ENCODE data around the gene GPC5.
"Not testable (repeated sequence)": the region's sequence is repeated elsewhere in the genome, so short reads cannot be mapped to it uniquely, and the experiment has no call there.

Gene GPC5

GRCh38 chr13:91774397-91774796 is 376.0 kb downstream of the GPC5 start:
- TF ChIP-seq NFRKB (IDR thresholded peaks at IDR 0.05): no peak
- no peak for TF ChIP-seq L3MBTL2 (conservative IDR thresholded peaks at IDR 0.05)
- TF ChIP-seq LEF1 (IDR thresholded peaks at IDR 0.05; ENCODE audit: borderline replicate concordance): no peak
- TF ChIP-seq ZNF384 (IDR thresholded peaks at IDR 0.05): no peak
- no peak for TF ChIP-seq FOXA1 (IDR thresholded peaks at IDR 0.05)
- no peak for TF ChIP-seq ARNT (IDR thresholded peaks at IDR 0.05)
- TF ChIP-seq, protein P1, sequence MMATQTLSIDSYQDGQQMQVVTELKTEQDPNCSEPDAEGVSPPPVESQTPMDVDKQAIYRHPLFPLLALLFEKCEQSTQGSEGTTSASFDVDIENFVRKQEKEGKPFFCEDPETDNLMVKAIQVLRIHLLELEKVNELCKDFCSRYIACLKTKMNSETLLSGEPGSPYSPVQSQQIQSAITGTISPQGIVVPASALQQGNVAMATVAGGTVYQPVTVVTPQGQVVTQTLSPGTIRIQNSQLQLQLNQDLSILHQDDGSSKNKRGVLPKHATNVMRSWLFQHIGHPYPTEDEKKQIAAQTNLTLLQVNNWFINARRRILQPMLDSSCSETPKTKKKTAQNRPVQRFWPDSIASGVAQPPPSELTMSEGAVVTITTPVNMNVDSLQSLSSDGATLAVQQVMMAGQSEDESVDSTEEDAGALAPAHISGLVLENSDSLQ (IDR thresholded peaks at IDR 0.05): no peak
- no peak for TF ChIP-seq CTBP1 (IDR thresholded peaks at IDR 0.05; ENCODE audit: borderline replicate concordance)
- no peak for TF ChIP-seq HDGF (IDR thresholded peaks at IDR 0.05; ENCODE audit: borderline replicate concordance)
- TF ChIP-seq SP1 (IDR thresholded peaks at IDR 0.05): no peak
- no peak for TF ChIP-seq TARDBP (IDR thresholded peaks at IDR 0.05)
- no peak for TF ChIP-seq FOXK2 (IDR thresholded peaks at IDR 0.05)
- CTCF ChIA-PET: no interaction called here
- no peak for DNase-seq (ENCODE audit: extremely low spot score)
- POLR2A ChIA-PET: no interaction called here

DNA sequence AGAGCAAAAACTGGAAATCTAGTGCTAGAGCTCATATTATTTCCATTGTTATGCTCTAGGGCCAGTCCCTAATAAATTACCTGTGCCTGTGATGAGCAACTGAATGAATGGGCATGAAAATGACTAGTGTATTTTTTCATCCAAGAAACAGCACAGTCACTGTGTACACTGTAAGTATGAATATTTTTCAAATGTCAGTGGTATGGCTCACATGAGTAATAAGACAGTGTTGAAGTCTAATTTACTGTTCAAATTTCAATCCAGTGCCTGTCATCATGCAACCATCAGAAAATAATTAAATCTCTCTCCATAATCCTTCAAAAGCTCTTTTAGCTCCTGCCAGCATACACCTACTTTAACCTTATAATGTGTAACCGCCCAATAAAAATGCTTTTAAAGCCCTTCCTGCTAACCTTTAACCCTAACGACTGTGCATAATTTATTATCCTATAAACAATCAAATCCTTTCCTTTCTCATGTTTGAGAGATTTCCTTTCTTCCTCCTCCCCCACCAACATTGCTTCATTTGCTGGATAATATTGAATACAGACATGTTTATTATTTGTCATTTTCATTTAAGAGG is 378.3 kb downstream of the GPC5 start:
- ChIA-PET CTCF (no interaction called here), POLR2A (no interaction called here)
- TF ChIP-seq BHLHE40 (IDR thresholded peaks at IDR 0.05; ENCODE audit: borderline replicate concordance) (no peak), L3MBTL2 (conservative IDR thresholded peaks at IDR 0.05) (no peak), ARNT (IDR thresholded peaks at IDR 0.05) (0 out of 2 replicates have a peak, but pooled peaks have one; percentile 11), FOXM1 (IDR thresholded peaks at IDR 0.05; ENCODE audit: borderline replicate concordance) (0 out of 2 replicates have a peak, but pooled peaks have one; percentile 11), CTBP1 (IDR thresholded peaks at IDR 0.05; ENCODE audit: borderline replicate concordance) (peak; percentile 62; the same call in 1 of the 2 replicates)
- TF ChIP-seq, protein P1 (IDR thresholded peaks at IDR 0.05): peak; percentile 93

DNA sequence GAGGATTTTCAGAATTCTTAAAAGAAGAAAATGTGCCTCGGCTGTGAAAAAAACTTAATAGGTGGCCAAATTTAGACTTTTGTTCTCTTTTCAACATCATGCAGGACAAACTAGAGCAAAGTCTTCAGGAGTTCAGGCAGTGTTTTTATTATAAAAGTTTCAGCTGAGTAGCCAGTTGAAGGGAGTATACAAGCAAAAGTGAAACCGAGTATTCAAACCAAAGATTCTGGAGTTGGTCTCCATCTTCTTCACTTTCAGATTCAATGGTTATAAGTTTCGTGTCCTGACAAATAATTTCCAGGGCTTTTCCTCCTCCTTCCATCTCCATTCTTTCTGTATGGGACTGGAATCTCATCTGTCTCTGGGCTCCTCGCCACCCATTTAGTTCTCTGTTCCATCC is 379.7 kb downstream of the GPC5 start:
- ChIA-PET CTCF (no interaction called here), POLR2A (no interaction called here)
- DNase-seq (ENCODE audit: extremely low spot score): no peak
- TF ChIP-seq TARDBP (IDR thresholded peaks at IDR 0.05): no peak
- no peak for TF ChIP-seq FOXM1 (IDR thresholded peaks at IDR 0.05; ENCODE audit: borderline replicate concordance)
- no peak for TF ChIP-seq HDGF (IDR thresholded peaks at IDR 0.05; ENCODE audit: borderline replicate concordance)
- TF ChIP-seq ZNF384 (IDR thresholded peaks at IDR 0.05): no peak
- no peak for TF ChIP-seq LEF1 (IDR thresholded peaks at IDR 0.05; ENCODE audit: borderline replicate concordance)
- TF ChIP-seq ARNT (IDR thresholded peaks at IDR 0.05): no peak
- TF ChIP-seq SUZ12 (IDR thresholded peaks at IDR 0.05): no peak
- TF ChIP-seq, protein P1 (IDR thresholded peaks at IDR 0.05): no peak
- TF ChIP-seq SP1 (IDR thresholded peaks at IDR 0.05): no peak
- TF ChIP-seq FOXK2 (IDR thresholded peaks at IDR 0.05): no peak
- TF ChIP-seq ELF4 (IDR thresholded peaks at IDR 0.05): no peak
- no peak for TF ChIP-seq L3MBTL2 (conservative IDR thresholded peaks at IDR 0.05)
- no peak for TF ChIP-seq FOXA1 (IDR thresholded peaks at IDR 0.05)
- no peak for TF ChIP-seq NFRKB (IDR thresholded peaks at IDR 0.05)
- no peak for TF ChIP-seq BHLHE40 (IDR thresholded peaks at IDR 0.05; ENCODE audit: borderline replicate concordance)
- TF ChIP-seq CTBP1 (IDR thresholded peaks at IDR 0.05; ENCODE audit: borderline replicate concordance): no peak

More for the DNA sequence above, 378.3 kb downstream of the GPC5 start:
- DNase-seq (ENCODE audit: extremely low spot score): peak; percentile 40

- CTCF ChIA-PET: interaction anchor here (0.6 to 1.2 kb wide), 2 partner anchors 214 to 409 kb away, joined by 3 to 6 read pairs; no protein-coding TSS in a partner anchor
- DNase-seq (ENCODE audit: extremely low spot score); POLR2A ChIA-PET: not testable (repeated sequence)
These were observed 383.7 kb downstream of the GPC5 start for GRCh38 chr13:91781982-91782691.

DNA sequence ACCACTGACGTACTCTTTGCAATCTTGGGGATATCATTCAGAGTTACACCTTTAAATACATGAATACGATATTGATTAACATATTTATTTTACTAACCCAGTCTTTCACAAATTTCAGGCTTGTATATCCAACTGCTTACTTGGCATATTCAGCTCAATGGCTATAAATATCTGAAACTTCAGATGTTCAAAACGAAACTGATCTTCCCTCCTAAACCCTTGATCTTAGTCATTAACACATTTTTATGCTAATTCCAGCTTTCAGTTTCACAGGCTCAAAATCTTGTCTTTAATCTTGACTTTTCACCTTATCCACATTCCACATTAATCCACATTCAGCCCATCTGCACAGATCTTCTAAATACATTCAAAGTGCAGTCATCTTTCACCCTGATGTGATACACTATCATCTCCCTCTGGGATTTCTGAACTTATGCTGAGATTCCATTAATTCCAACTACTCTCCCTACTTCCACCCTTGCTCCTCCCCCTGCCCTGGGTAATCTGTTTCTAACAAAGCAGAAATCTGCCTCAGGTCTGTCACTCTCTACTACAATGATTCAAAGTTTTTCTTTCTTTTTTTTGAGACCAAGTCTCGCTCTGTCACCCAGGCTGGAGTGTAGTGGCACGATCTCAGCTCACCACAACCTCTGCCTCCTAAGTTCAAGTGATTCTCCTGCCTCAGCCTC is 387.2 kb downstream of the GPC5 start:
- no peak for DNase-seq (ENCODE audit: extremely low spot score)
- POLR2A ChIA-PET: no interaction called here
- TF ChIP-seq ZNF384 (IDR thresholded peaks at IDR 0.05): no peak

DNA sequence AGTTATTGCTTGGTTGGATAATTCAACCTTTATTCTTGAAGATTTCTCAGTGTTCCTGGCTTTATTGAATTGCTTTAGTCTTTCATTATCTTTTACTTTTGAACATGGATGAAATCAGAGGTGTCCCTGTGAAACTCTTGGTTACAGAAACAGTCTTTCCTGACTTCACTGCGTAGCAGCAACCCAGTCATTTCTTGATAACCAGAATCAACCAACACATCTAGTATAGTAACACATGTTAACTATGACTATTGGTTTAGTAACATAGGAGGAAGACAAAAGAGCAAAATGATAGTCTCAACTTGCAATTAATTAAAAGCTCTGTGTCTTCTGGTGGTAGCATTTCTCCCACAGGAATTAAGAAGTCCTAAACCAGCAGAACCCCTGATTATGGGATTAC is 393.6 kb downstream of the GPC5 start:
- CTCF ChIA-PET: no interaction called here

More for the DNA sequence above, 387.2 kb downstream of the GPC5 start:
- CTCF ChIA-PET: no interaction called here

More for the DNA sequence above, 393.6 kb downstream of the GPC5 start:
- TF ChIP-seq CTBP1 (IDR thresholded peaks at IDR 0.05; ENCODE audit: borderline replicate concordance) (no peak), ARNT (IDR thresholded peaks at IDR 0.05) (no peak), NFRKB (IDR thresholded peaks at IDR 0.05) (no peak), SP1 (IDR thresholded peaks at IDR 0.05) (no peak)
- TF ChIP-seq, protein P1 (IDR thresholded peaks at IDR 0.05): no peak
- DNase-seq (ENCODE audit: extremely low spot score): no peak
- POLR2A ChIA-PET: no interaction called here

Data from HEK293T (cell line).